Astrocyte (in vitro differentiated cells and primary cell): ENCODE data around the gene SLC6A5. TPM values are rescaled to one million over a fixed set of nuclear protein-coding genes. Genes with fewer than 3 reads are reported as not detected.

Experiments
- DNase-seq: peaks from one replicate; pipeline ENCODE4 v3.0.0-alpha.2; 2010; ENCODE audit warnings: low read depth
- FAIRE-seq: peaks from 2 replicates; lab custom pipeline; 2011; peaks lifted over from hg19 to GRCh38; lab: Jason Lieb, UNC
- H2AFZ ChIP-seq: 2 replicates; pipeline ENCODE4 v1.6.0; 2012; ENCODE audit warnings: low read depth, low read length, inconsistent platforms
- H3K27ac ChIP-seq: 2 replicates; pipeline ENCODE4 v1.5.1; 2011; ENCODE audit warnings: low read depth, low read length, inconsistent platforms
- H3K27me3 ChIP-seq: 2 replicates; pipeline ENCODE4 v1.6.0; 2011; ENCODE audit warnings: low read length, inconsistent platforms; ENCODE audit not compliant: insufficient read depth
- H3K36me3 ChIP-seq: 2 replicates; pipeline ENCODE4 v1.5.1; 2011; ENCODE audit warnings: low read length, inconsistent platforms; ENCODE audit not compliant: insufficient read depth
- H3K4me1 ChIP-seq: 2 replicates; pipeline ENCODE4 v1.5.1; 2011; ENCODE audit warnings: low read length, inconsistent platforms; ENCODE audit not compliant: insufficient read depth
- H3K4me2 ChIP-seq: 2 replicates; pipeline ENCODE4 v1.6.0; 2012; ENCODE audit warnings: low read length, inconsistent platforms
- H3K4me3 ChIP-seq: 2 replicates; pipeline ENCODE4 v1.5.1; 2011; ENCODE audit warnings: low read depth, mild to moderate bottlenecking, low read length, inconsistent platforms; ENCODE audit not compliant: insufficient read depth
- H3K79me2 ChIP-seq: 2 replicates; pipeline ENCODE4 v1.6.0; 2012; ENCODE audit warnings: mild to moderate bottlenecking, low read length, inconsistent platforms; ENCODE audit not compliant: insufficient read depth
- H3K9ac ChIP-seq: 2 replicates; pipeline ENCODE4 v1.6.0; 2012; ENCODE audit warnings: mild to moderate bottlenecking, low read length, inconsistent platforms
- H3K9me3 ChIP-seq: 2 replicates; pipeline ENCODE4 v1.5.1; 2012; ENCODE audit warnings: low read depth, mild to moderate bottlenecking, low read length, inconsistent platforms; ENCODE audit not compliant: insufficient read depth
- H4K20me1 ChIP-seq: 2 replicates; pipeline ENCODE4 v1.6.0; 2012; ENCODE audit warnings: low read length, inconsistent platforms; ENCODE audit not compliant: insufficient read depth
- H3K27ac Mint-ChIP-seq: one replicate; pipeline ENCODE4 v1.8.0; 2021; ENCODE audit warnings: mild to moderate bottlenecking, mixed read lengths; ENCODE audit not compliant: unreplicated experiment
- H3K27me3 Mint-ChIP-seq: one replicate; pipeline ENCODE4 v1.8.0; 2021; ENCODE audit warnings: low read depth, mixed read lengths; ENCODE audit not compliant: unreplicated experiment
- H3K36me3 Mint-ChIP-seq: one replicate; pipeline ENCODE4 v1.8.0; 2021; ENCODE audit warnings: low read depth, mixed read lengths; ENCODE audit not compliant: unreplicated experiment
- H3K4me1 Mint-ChIP-seq: one replicate; pipeline ENCODE4 v1.8.0; 2021; ENCODE audit warnings: low read depth, mixed read lengths; ENCODE audit not compliant: unreplicated experiment
- H3K4me3 Mint-ChIP-seq: one replicate; pipeline ENCODE4 v1.8.0; 2021; ENCODE audit warnings: mild to moderate bottlenecking, moderate library complexity, mixed read lengths; ENCODE audit not compliant: unreplicated experiment
- H3K9me3 Mint-ChIP-seq: one replicate; pipeline ENCODE4 v1.8.0; 2021; ENCODE audit warnings: mild to moderate bottlenecking, mixed read lengths; ENCODE audit not compliant: unreplicated experiment
- CTCF ChIP-seq: IDR thresholded peaks from 2 replicates; pipeline ENCODE4 v1.5.1; 2011; ENCODE audit warnings: low read depth, mild to moderate bottlenecking, inconsistent platforms, low read length, moderate library complexity; ENCODE audit not compliant: insufficient read depth
- EZH2 ChIP-seq: IDR thresholded peaks from 2 replicates; pipeline ENCODE4 v1.6.1; 2012; ENCODE audit warnings: mild to moderate bottlenecking, low read length, inconsistent platforms; ENCODE audit not compliant: insufficient read depth
- total RNA-seq: library from RNA; stranded (reverse); gene quantifications from 2 replicates; pipeline ENCODE4 v1.2.1, GENCODE V29; 2021

The SLC6A5 gene
- total RNA-seq, 1 donor from 2014 or later: not detected

GRCh38 chr11:20634781-20635180 is 35.4 kb downstream of the SLC6A5 start:
- no peaks in the 10 kb centered on the region for H3K79me2 ChIP-seq
- Mint-ChIP-seq H3K9me3 (peaks cover 2% of the 10 kb centered on the region), H3K4me1 (no peaks in the 10 kb centered on the region), H3K27me3 (peaks cover 7% of the 10 kb centered on the region), H3K36me3 (no peaks in the 10 kb centered on the region), H3K27ac (no peak overlapping the region), H3K4me3 (no peak overlapping the region)
- H3K4me3 ChIP-seq: no peak overlapping the region
- H3K4me2 ChIP-seq: no peak overlapping the region
- H3K9me3 ChIP-seq: no peaks in the 10 kb centered on the region
- H4K20me1 ChIP-seq: no peaks in the 10 kb centered on the region
- H3K4me1 ChIP-seq: no peaks in the 10 kb centered on the region
- no peak overlapping the region for H2AFZ ChIP-seq
- FAIRE-seq: no peak
- H3K9ac ChIP-seq: no peak overlapping the region
- H3K27me3 ChIP-seq: no peaks in the 10 kb centered on the region
- TF ChIP-seq EZH2: no peak
- TF ChIP-seq CTCF: no peak
- DNase-seq: no peak
- H3K27ac ChIP-seq: no peak overlapping the region
- H3K36me3 ChIP-seq: no peaks in the 10 kb centered on the region

- no peak for TF ChIP-seq CTCF
- TF ChIP-seq EZH2: no peak
- FAIRE-seq (no peak), DNase-seq (no peak)
- Histone ChIP-seq H3K27ac (no peak overlapping the region), H3K4me1 (no peaks in the 10 kb centered on the region), H3K27me3 (no peaks in the 10 kb centered on the region), H3K9me3 (no peaks in the 10 kb centered on the region), H3K9ac (no peak overlapping the region), H4K20me1 (no peaks in the 10 kb centered on the region), H3K4me2 (no peak overlapping the region), H2AFZ (no peak overlapping the region), H3K36me3 (no peaks in the 10 kb centered on the region), H3K4me3 (no peak overlapping the region), H3K79me2 (no peaks in the 10 kb centered on the region)
- H3K4me3 Mint-ChIP-seq: no peak overlapping the region
- no peak overlapping the region for H3K27ac Mint-ChIP-seq
- no peaks in the 10 kb centered on the region for H3K36me3 Mint-ChIP-seq
- peaks cover 2% of the 10 kb centered on the region for H3K9me3 Mint-ChIP-seq
- H3K27me3 Mint-ChIP-seq: peaks cover 10% of the 10 kb centered on the region
- H3K4me1 Mint-ChIP-seq: no peaks in the 10 kb centered on the region
These were observed 38.7 kb downstream of the SLC6A5 start for GRCh38 chr11:20638074-20638473.

DNA sequence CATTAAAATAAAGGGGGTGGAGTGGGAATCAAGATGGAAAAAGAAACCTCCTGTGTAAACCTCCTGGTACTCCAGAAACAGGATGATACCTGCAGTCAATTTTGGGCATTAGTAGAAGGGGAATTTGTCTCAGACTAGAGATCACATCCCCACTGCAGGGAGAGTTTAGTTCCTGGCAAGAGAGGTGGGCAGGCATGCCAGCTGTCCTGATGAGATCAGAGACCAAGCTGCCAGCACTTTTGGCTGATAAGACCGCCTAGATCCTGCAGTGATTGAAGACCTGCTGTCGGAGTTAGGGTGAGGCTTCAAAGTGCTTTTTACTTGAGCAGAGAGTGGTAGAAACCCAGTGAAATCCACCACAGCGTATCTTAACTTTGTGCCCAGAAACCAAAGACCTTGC is 40.3 kb downstream of the SLC6A5 start:
- H3K4me1 ChIP-seq: no peaks in the 10 kb centered on the region
- FAIRE-seq: no peak
- no peak overlapping the region for H3K9ac ChIP-seq
- TF ChIP-seq EZH2 (no peak), CTCF (no peak)
- H3K4me2 ChIP-seq: no peak overlapping the region
- H2AFZ ChIP-seq: no peak overlapping the region
- Mint-ChIP-seq H3K36me3 (no peaks in the 10 kb centered on the region), H3K9me3 (peaks cover 2% of the 10 kb centered on the region), H3K4me1 (no peaks in the 10 kb centered on the region), H3K27me3 (peaks cover 12% of the 10 kb centered on the region), H3K27ac (no peak overlapping the region), H3K4me3 (no peak overlapping the region)
- H3K27ac ChIP-seq: no peak overlapping the region
- no peaks in the 10 kb centered on the region for H3K36me3 ChIP-seq
- no peak overlapping the region for H3K4me3 ChIP-seq
- DNase-seq: no peak
- no peaks in the 10 kb centered on the region for H3K9me3 ChIP-seq
- H4K20me1 ChIP-seq: no peaks in the 10 kb centered on the region
- H3K79me2 ChIP-seq: no peaks in the 10 kb centered on the region
- H3K27me3 ChIP-seq: no peaks in the 10 kb centered on the region
